PC-9 (cell line): ENCODE results near the gene DZIP3.

Experiments
- EZH2 ChIP-seq: fragments of 200-600 bp; sonication (generic); IDR thresholded peaks from 2 replicates; pipeline ENCODE4 v1.8.0; 2017; ENCODE audit warnings: antibody characterized with exemption, low read depth
- TF ChIP-seq, protein P1 (sequence below): fragments of 200-600 bp; sonication (generic); conservative IDR thresholded peaks from 2 replicates; pipeline ENCODE4 v1.6.1; 2017; ENCODE audit warnings: mixed run types, antibody characterized with exemption, mild to moderate bottlenecking, moderate library complexity

DNA sequence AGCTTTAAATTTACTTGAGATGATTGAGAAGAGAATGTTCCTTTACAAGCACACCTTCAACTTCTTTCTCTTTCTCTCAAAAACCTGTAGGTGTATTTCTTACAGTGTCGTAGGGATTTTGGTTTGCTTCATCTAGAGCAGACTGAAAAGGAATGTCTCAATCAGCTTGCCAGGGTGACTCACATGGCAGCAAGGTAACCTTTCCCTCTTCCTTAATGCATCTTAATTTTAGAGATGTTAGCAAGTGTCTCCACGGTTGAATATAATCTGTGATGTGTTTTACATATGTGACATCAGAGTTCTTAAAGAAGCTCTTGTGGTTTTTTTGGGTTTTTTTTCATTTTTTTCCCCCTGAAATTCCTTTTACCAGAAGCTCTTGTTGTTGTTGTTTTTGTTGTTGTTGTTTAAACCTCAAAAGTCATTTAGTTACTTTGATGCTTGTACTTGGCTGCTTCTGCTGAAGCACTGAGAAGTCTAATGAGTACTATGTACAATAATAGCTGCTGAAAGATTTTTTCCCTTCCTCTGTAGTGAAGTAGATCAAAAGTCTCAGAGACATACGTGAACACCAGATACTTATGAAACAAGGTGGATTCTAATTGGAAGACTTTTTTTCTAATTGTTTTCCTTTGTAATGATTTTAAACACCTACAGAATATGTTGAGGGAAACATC, 84.6 kb downstream of the DZIP3 start:
- TF ChIP-seq, protein P1, sequence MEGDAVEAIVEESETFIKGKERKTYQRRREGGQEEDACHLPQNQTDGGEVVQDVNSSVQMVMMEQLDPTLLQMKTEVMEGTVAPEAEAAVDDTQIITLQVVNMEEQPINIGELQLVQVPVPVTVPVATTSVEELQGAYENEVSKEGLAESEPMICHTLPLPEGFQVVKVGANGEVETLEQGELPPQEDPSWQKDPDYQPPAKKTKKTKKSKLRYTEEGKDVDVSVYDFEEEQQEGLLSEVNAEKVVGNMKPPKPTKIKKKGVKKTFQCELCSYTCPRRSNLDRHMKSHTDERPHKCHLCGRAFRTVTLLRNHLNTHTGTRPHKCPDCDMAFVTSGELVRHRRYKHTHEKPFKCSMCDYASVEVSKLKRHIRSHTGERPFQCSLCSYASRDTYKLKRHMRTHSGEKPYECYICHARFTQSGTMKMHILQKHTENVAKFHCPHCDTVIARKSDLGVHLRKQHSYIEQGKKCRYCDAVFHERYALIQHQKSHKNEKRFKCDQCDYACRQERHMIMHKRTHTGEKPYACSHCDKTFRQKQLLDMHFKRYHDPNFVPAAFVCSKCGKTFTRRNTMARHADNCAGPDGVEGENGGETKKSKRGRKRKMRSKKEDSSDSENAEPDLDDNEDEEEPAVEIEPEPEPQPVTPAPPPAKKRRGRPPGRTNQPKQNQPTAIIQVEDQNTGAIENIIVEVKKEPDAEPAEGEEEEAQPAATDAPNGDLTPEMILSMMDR, result no peak
- TF ChIP-seq EZH2, result no peak
